ENCODE measurements around the gene ARMC2.

Gene ARMC2

DNA sequence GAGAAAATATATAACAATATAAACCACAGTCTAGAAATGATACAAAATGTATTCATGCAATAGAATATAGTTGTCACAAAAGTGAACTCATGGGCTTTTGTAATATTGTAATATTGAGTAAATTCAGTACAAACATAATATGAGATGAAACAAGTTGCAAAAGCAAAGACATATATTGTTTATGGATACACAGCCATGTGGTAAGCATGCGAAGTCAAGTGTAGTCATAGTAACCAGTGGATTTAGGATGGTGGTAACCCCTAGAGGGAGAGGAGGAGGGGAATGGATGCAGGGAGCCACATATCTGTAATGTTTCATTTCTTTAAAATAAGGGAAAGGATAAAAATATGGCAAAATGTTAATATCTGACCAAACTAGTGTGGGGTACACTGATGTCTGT lies 47.3 kb downstream of the ARMC2 start:
- Histone ChIP-seq H3K9me3 (ENCODE audit: low read length) (no peaks in the 10 kb centered on the region), H3K9ac (ENCODE audit: low read length) (no peak overlapping the region), H3K27ac (ENCODE audit: low read depth, low read length, poor library complexity, severe bottlenecking) (no peak overlapping the region), H3K4me1 (ENCODE audit: insufficient read depth, low read length, severe bottlenecking) (no peaks in the 10 kb centered on the region), H3K79me2 (ENCODE audit: insufficient read depth, low read length) (no peaks in the 10 kb centered on the region), H2AFZ (ENCODE audit: low read length) (no peak overlapping the region), H4K20me1 (ENCODE audit: insufficient read depth, low read length) (no peaks in the 10 kb centered on the region), H3K4me3 (ENCODE audit: low read depth, low read length, poor library complexity, severe bottlenecking) (no peak overlapping the region), H3K27me3 (ENCODE audit: insufficient read depth, low read length) (no peaks in the 10 kb centered on the region), H3F3A (ENCODE audit: insufficient read depth, low read length) (no peaks in the 10 kb centered on the region), H3K9me2 (ENCODE audit: low read depth, low read length) (no peaks in the 10 kb centered on the region), H3K4me2 (ENCODE audit: low read length) (no peak overlapping the region), H3K36me3 (ENCODE audit: insufficient read depth, low read length) (no peaks in the 10 kb centered on the region)
- no peak for TF ChIP-seq EZH2 (IDR thresholded peaks at IDR 0.05; ENCODE audit: borderline replicate concordance, low read length)
- TF ChIP-seq, protein P1, sequence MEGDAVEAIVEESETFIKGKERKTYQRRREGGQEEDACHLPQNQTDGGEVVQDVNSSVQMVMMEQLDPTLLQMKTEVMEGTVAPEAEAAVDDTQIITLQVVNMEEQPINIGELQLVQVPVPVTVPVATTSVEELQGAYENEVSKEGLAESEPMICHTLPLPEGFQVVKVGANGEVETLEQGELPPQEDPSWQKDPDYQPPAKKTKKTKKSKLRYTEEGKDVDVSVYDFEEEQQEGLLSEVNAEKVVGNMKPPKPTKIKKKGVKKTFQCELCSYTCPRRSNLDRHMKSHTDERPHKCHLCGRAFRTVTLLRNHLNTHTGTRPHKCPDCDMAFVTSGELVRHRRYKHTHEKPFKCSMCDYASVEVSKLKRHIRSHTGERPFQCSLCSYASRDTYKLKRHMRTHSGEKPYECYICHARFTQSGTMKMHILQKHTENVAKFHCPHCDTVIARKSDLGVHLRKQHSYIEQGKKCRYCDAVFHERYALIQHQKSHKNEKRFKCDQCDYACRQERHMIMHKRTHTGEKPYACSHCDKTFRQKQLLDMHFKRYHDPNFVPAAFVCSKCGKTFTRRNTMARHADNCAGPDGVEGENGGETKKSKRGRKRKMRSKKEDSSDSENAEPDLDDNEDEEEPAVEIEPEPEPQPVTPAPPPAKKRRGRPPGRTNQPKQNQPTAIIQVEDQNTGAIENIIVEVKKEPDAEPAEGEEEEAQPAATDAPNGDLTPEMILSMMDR (IDR thresholded peaks at IDR 0.05; ENCODE audit: low read length) = no peak

DNA sequence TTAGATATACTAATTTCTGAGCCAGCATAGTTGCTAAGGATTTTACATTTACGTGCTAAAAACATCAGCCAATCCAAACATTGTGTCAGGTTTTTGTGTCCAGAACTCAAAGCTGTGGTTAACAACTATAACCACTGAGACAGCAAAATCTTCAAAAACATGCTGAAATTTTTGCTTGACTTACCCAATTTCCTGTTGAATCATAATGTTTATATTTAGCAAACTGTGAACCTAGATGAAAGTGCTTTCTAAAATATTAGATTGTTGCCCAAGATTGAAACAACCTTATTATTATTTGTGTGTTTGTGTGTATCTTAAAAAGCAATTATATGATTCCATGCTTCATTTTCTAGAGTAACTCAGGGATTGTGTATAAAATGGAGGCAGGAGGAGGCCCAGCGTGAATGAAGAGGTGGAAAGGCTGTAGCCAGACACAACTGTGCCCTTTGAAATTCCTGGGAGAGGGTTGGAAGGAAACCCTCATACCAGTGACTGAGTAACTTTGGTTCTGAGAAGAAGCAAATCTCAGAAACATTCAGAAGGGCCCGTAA lies 48.0 kb downstream of the ARMC2 start:
- Histone ChIP-seq H3K4me3 (ENCODE audit: low read depth, low read length, poor library complexity, severe bottlenecking) (no peak overlapping the region), H3K36me3 (ENCODE audit: insufficient read depth, low read length) (no peaks in the 10 kb centered on the region), H3K27me3 (ENCODE audit: insufficient read depth, low read length) (no peaks in the 10 kb centered on the region), H3K9ac (ENCODE audit: low read length) (no peak overlapping the region), H3K4me2 (ENCODE audit: low read length) (no peak overlapping the region), H3K9me3 (ENCODE audit: low read length) (no peaks in the 10 kb centered on the region), H3K9me2 (ENCODE audit: low read depth, low read length) (no peaks in the 10 kb centered on the region), H4K20me1 (ENCODE audit: insufficient read depth, low read length) (no peaks in the 10 kb centered on the region), H3K4me1 (ENCODE audit: insufficient read depth, low read length, severe bottlenecking) (no peaks in the 10 kb centered on the region), H3K27ac (ENCODE audit: low read depth, low read length, poor library complexity, severe bottlenecking) (no peak overlapping the region), H2AFZ (ENCODE audit: low read length) (no peak overlapping the region), H3K79me2 (ENCODE audit: insufficient read depth, low read length) (no peaks in the 10 kb centered on the region), H3F3A (ENCODE audit: insufficient read depth, low read length) (no peaks in the 10 kb centered on the region)
- no peak for TF ChIP-seq EZH2 (IDR thresholded peaks at IDR 0.05; ENCODE audit: borderline replicate concordance, low read length)
- TF ChIP-seq, protein P1 (IDR thresholded peaks at IDR 0.05; ENCODE audit: low read length) = no peak

DNA sequence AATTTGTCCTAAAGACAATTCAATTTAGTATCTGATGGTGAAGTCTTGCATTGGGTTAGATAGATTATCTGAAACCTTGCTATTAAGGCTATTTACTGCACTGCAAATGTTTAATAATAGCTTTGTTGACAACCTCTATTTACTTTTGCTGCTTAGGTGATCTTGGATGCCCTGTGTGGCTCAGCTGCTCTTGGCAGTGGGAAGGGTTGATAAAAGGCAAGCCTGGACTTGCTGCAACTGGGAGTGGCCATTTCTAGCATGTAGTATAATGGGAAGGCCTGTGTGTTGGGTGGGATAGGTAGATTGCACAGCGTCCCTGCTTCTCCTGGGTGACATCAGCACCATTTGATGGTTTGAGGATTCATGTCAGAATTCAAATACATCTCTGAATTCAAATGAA lies 49.1 kb downstream of the ARMC2 start:
- Histone ChIP-seq H3K9ac (ENCODE audit: low read length) (no peak overlapping the region), H3K4me1 (ENCODE audit: insufficient read depth, low read length, severe bottlenecking) (no peaks in the 10 kb centered on the region), H3K4me2 (ENCODE audit: low read length) (no peak overlapping the region), H3K9me2 (ENCODE audit: low read depth, low read length) (no peaks in the 10 kb centered on the region), H3K27me3 (ENCODE audit: insufficient read depth, low read length) (no peaks in the 10 kb centered on the region), H3K4me3 (ENCODE audit: low read depth, low read length, poor library complexity, severe bottlenecking) (no peak overlapping the region), H3K79me2 (ENCODE audit: insufficient read depth, low read length) (no peaks in the 10 kb centered on the region), H3F3A (ENCODE audit: insufficient read depth, low read length) (no peaks in the 10 kb centered on the region), H3K36me3 (ENCODE audit: insufficient read depth, low read length) (no peaks in the 10 kb centered on the region), H4K20me1 (ENCODE audit: insufficient read depth, low read length) (no peaks in the 10 kb centered on the region), H3K27ac (ENCODE audit: low read depth, low read length, poor library complexity, severe bottlenecking) (no peak overlapping the region), H2AFZ (ENCODE audit: low read length) (no peak overlapping the region), H3K9me3 (ENCODE audit: low read length) (no peaks in the 10 kb centered on the region)
- TF ChIP-seq, protein P1 (IDR thresholded peaks at IDR 0.05; ENCODE audit: low read length) = no peak
- TF ChIP-seq EZH2 (IDR thresholded peaks at IDR 0.05; ENCODE audit: borderline replicate concordance, low read length) = no peak

Measured in OCI-LY1 (cell line).